K562 (cell line): ENCODE data around the gene VRK2. TPM values are rescaled to one million over a fixed set of nuclear protein-coding genes. Genes with fewer than 3 reads are reported as not detected.

Source experiments
- ATAC-seq: fragments of 200-7000 bp; cut with Tn5 transposase; 3 replicates; pipeline ENCODE4 v1.9.1; 2020; ENCODE audit warnings: moderate library complexity
- BruUV-seq: library from RNA; stranded (reverse); fragments of 400-500 nt; replicated peaks from 2 replicates; lab custom pipeline; 2021; lab: Mats Ljungman, UMichigan
- CTCF ChIA-PET: fragments of 300-600 bp; formaldehyde crosslinking; extraction: SDS; loops from one replicate; lab custom pipeline; 2021; ENCODE audit warnings: low intra/inter-chr PET ratio; lab: Yijun Ruan, JAX
- POLR2A ChIA-PET: fragments of 300-600, 350-650 bp; sonication (Branson Sonifier 250); formaldehyde crosslinking; extraction: SDS; loops from one replicate; lab custom pipeline; 2021; ENCODE audit warnings: antibody characterized with exemption, inconsistent platforms; lab: Yijun Ruan, JAX
- DNase-seq, 4 experiments: peaks; one replicate each; pipeline versions ENCODE4 v3.0.0 to v3.0.0-alpha.2; 2011 to 2018; ENCODE audit warnings: low spot score in 3 of 4, mixed read lengths in 3 of 4; ENCODE audit errors: extremely low read depth in 1 of 4
- FAIRE-seq: peaks from 2 replicates; lab custom pipeline; 2011; peaks lifted over from hg19 to GRCh38; lab: Jason Lieb, UNC
- H2AFZ ChIP-seq: 2 replicates; pipeline ENCODE4 v1.6.0; 2011; ENCODE audit warnings: low read depth, low read length, control low read depth, inconsistent platforms
- H3K27ac ChIP-seq: fragments of 200-600 bp; 3 replicates; pipeline ENCODE4 v1.8.0; 2011; ENCODE audit warnings: low read depth, mild to moderate bottlenecking, control low read depth, inconsistent platforms, low read length, moderate library complexity, mixed read lengths; ENCODE audit errors: extremely low read depth
- H3K27me3 ChIP-seq, 2 experiments: fragments of 300-600 bp in 1 of 2; 2 replicates in 1 of 2; 3 replicates in 1 of 2; pipeline versions ENCODE4 v1.6.0 to v1.8.0; 2011; ENCODE audit warnings: inconsistent platforms in 2 of 2, low read length in 2 of 2, mild to moderate bottlenecking in 1 of 2, mixed read lengths in 1 of 2, moderate library complexity in 1 of 2; ENCODE audit not compliant: control insufficient read depth in 2 of 2, insufficient read depth in 2 of 2
- H3K36me3 ChIP-seq: fragments of 300-600 bp; 3 replicates; pipeline ENCODE4 v1.8.0; 2011; ENCODE audit warnings: mild to moderate bottlenecking, low read length, inconsistent platforms; ENCODE audit not compliant: control insufficient read depth, insufficient read depth
- H3K4me1 ChIP-seq, 2 experiments: fragments of 200-600 bp in 1 of 2; replicated peaks in 1 of 2; 2 replicates in 1 of 2; 3 replicates in 1 of 2; pipeline versions ENCODE4 v1.5.1 to v1.8.0; 2011; ENCODE audit warnings: inconsistent platforms in 2 of 2, low read length in 2 of 2, mild to moderate bottlenecking in 1 of 2, mixed read lengths in 1 of 2, moderate library complexity in 1 of 2; ENCODE audit not compliant: control insufficient read depth in 2 of 2, insufficient read depth in 2 of 2
- H3K4me2 ChIP-seq: 2 replicates; pipeline ENCODE4 v1.6.1; 2011; ENCODE audit warnings: low read length, control low read depth, inconsistent platforms, mixed read lengths; ENCODE audit not compliant: insufficient read depth
- H3K4me3 ChIP-seq: fragments of 200-600 bp; sonication (generic), shearing (Covaris generic); 2 replicates; pipeline ENCODE4 v1.5.1; 2016; ENCODE audit warnings: control low read depth, inconsistent platforms
- H3K79me2 ChIP-seq: fragments of 200-600 bp; 3 replicates; pipeline ENCODE4 v1.8.0; 2011; ENCODE audit warnings: low read length, inconsistent platforms; ENCODE audit not compliant: control insufficient read depth, insufficient read depth
- H3K9ac ChIP-seq, 2 experiments: 2 replicates each; pipeline versions ENCODE4 v1.6.0 to v1.6.1; 2011; ENCODE audit warnings: low read depth in 2 of 2, low read length in 2 of 2, control low read depth in 1 of 2, inconsistent platforms in 1 of 2, mild to moderate bottlenecking in 1 of 2, mixed read lengths in 1 of 2; ENCODE audit not compliant: insufficient read depth in 1 of 2
- H3K9me1 ChIP-seq: one replicate; pipeline ENCODE4 v1.6.0; 2011; ENCODE audit warnings: inconsistent platforms, mild to moderate bottlenecking, low read length, moderate library complexity; ENCODE audit not compliant: control insufficient read depth, insufficient read depth
- H3K9me3 ChIP-seq: replicated peaks from 2 replicates; pipeline ENCODE4 v1.5.1; 2011; ENCODE audit warnings: low read depth, low read length, inconsistent platforms; ENCODE audit not compliant: control insufficient read depth, insufficient read depth
- H4K20me1 ChIP-seq: replicated peaks from 2 replicates; pipeline ENCODE4 v1.6.1; 2011; ENCODE audit warnings: low read length, inconsistent platforms, mixed read lengths; ENCODE audit not compliant: control insufficient read depth, insufficient read depth
- HMG20A ChIP-seq: fragments of 450-650 bp; formaldehyde crosslinking; conservative IDR thresholded peaks from 2 replicates; pipeline ENCODE4 v1.4.0; 2020; ENCODE audit warnings: mild to moderate bottlenecking, mixed read lengths
- IRF2 ChIP-seq: sonication (generic); formaldehyde crosslinking; IDR thresholded peaks from 2 replicates; pipeline ENCODE4 v1.8.1; 2022; ENCODE audit warnings: mild to moderate bottlenecking, missing genetic modification reagents
- KLF6 ChIP-seq: fragments of 250-450 bp; sonication (Bioruptor Pico); IDR thresholded peaks from 2 replicates; pipeline ENCODE4 v1.4.0; 2020; ENCODE audit warnings: mild to moderate bottlenecking, moderate library complexity, borderline replicate concordance
- NEUROD1 ChIP-seq: fragments of 150-350 bp; IDR thresholded peaks from 2 replicates; pipeline ENCODE4 v1.6.1; 2014; ENCODE audit warnings: borderline replicate concordance, low read length, low read depth; ENCODE audit not compliant: partially characterized antibody
- RNF2 ChIP-seq: sonication (generic); IDR thresholded peaks from 2 replicates; pipeline ENCODE4 v1.6.1; 2016
- SAFB ChIP-seq: fragments of 200-400 bp; formaldehyde crosslinking; IDR thresholded peaks from 2 replicates; pipeline ENCODE4 v1.6.1; 2017; ENCODE audit warnings: low read depth, low read length, borderline replicate concordance
- ZNF12 ChIP-seq: sonication (generic); formaldehyde crosslinking; IDR thresholded peaks from 2 replicates; pipeline ENCODE4 v1.4.0; 2020; ENCODE audit warnings: mild to moderate bottlenecking, missing genetic modification reagents
- ZNF507 ChIP-seq: conservative IDR thresholded peaks from 2 replicates; pipeline ENCODE4 v1.6.1; 2017; ENCODE audit warnings: missing genetic modification characterization, missing compliant biosample characterization
- ZNF76 ChIP-seq: fragments of 250-450 bp; sonication (Bioruptor Pico); IDR thresholded peaks from 2 replicates; pipeline ENCODE4 v1.4.0; 2020; ENCODE audit warnings: mild to moderate bottlenecking, moderate library complexity, borderline replicate concordance
- ZNF766 ChIP-seq: fragments of 200-800 bp; sonication (Bioruptor generic); conservative IDR thresholded peaks from 2 replicates; pipeline ENCODE4 v1.6.1; 2016; ENCODE audit warnings: missing genetic modification characterization, missing compliant biosample characterization
- ZNF830 ChIP-seq: fragments of 250-450 bp; sonication (Bioruptor Pico); IDR thresholded peaks from 2 replicates; pipeline ENCODE4 v1.5.0; 2021; ENCODE audit warnings: mild to moderate bottlenecking
- WGBS: fragments of 100-300 bp; shearing (Covaris generic); methylation state at CpG from one replicate; pipeline ENCODE4 v1.1.6; 2016; ENCODE audit warnings: low coverage, mixed read lengths; ENCODE audit not compliant: insufficient coverage; ENCODE audit errors: missing lambda C conversion rate; 5-methylcytosine and 5-hydroxymethylcytosine counted together
- in situ Hi-C: fragments of 300-500 bp; cut with MboI; formaldehyde crosslinking; loops from 4 replicates; pipeline ENCODE4 v1.15.0; 2018; ENCODE audit warnings: inconsistent platforms, mixed read lengths
- intact Hi-C: fragments of 100-400 bp; cut with micrococcal nuclease; formaldehyde crosslinking; loops from 2 replicates; pipeline ENCODE4 v1.14.2; 2022
- polyA plus RNA-seq, 8 experiments: library from polyadenylated mRNA; depleted of rRNA in 4 of 8; stranded (reverse) in 5 of 8; unstranded in 3 of 8; fragments of >200 nt; fragmentation: Nextera tagmentation in 2 of 8; fragmentation: Illumina TruSeq in 1 of 8; extraction: Ambion mirVana in 2 of 8; extraction: Trizol in 1 of 8; gene quantifications; 2 replicates each; pipeline versions ENCODE4 v1.2.1 to v1.2.3, GENCODE V29; 2011 to 2014; ENCODE audit warnings: inconsistent platforms in 1 of 8, missing spikeins in 1 of 8
- total RNA-seq, 7 experiments: library from RNA; depleted of rRNA in 6 of 7; stranded (reverse); fragments of >200 nt in 6 of 7; fragmentation: Illumina TruSeq in 2 of 7; extraction: Trizol in 2 of 7; gene quantifications; 2 replicates each; pipeline versions ENCODE4 v1.2.1 to v1.2.3, GENCODE V29; 2011 to 2021; ENCODE audit warnings: low replicate concordance in 1 of 7
- TF ChIP-seq, protein P1 (sequence below): sonication (generic); formaldehyde crosslinking; IDR thresholded peaks from 2 replicates; pipeline ENCODE4 v1.8.0; 2022; ENCODE audit warnings: mild to moderate bottlenecking, missing genetic modification reagents
- TF ChIP-seq, protein P2 (sequence below): fragments of 450-650 bp; IDR thresholded peaks from 2 replicates; pipeline ENCODE4 v1.6.1; 2016; ENCODE audit warnings: low read depth, mild to moderate bottlenecking, moderate library complexity

Gene VRK2
- total and polyA plus RNA-seq, 9 of the 15 experiments (the other 6 are each of a cell fraction or from before 2014, with no cell fraction given): 22.6 to 49.2 (median 36.2) TPM

DNA sequence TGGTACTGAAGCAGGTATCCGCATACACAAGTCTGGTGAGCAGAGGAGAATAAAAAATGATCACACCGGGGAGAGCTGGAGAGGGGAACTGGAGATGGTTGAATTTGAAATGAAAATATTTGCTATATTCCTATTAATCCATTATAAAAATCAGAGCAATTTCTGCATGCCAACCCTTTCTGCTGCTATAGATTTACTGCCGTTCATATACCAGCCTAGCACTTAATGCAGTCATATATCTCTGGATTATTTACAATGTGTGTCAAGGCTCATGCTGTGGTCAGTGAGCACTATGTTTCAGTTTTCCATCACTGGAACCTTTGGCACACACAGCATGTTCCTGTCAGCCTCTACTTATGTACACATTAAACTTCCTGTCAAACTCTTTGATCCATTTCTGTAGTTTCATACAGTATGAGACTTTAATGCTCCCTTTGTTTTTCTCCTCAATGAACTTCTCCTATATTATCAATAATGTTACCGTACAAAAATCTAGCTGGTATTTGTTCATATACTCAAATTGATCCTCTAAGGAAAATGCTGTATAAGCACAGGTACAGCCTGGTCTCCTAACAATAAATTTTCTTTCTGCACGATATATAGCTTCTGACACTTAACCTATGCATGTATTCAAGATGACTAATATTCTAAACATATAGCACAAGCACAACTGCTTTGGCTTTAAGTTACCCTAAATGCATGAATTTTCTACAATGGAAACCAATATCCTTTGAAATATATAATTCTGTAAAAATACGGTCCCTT, 157.8 kb downstream of the VRK2 start (continued):
- no peak for TF ChIP-seq ZNF830
- no peak for TF ChIP-seq IRF2 (CRISPR knock-in tag)
- no peak for TF ChIP-seq KLF6 (CRISPR knock-in tag)

DNA sequence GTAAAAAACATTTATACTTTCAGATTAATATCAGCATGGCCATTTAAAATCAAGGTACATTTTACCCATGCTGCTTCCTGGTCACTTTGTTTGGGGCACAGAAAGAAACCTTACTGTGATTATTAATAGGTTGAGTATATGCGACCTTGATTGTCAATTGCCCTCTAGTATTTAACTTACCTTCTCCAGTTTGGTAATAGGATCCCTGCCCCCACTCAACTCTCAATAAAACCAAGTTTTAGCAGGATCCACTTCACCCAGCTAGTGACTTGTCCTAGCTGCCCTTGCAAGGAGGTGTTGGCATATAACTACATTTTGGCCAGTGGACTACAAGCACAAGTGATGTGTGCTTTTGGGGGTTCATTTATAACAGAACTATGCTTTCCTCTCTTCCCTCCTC, 160.2 kb downstream of the VRK2 start:
- TF ChIP-seq SAFB (no peak), NEUROD1 (no peak), HMG20A (CRISPR knock-in tag) (no peak), ZNF76 (CRISPR knock-in tag) (no peak), ZNF507 (tag) (no peak), ZNF766 (CRISPR knock-in tag) (no peak), RNF2 (no peak), ZNF12 (CRISPR knock-in tag) (no peak)
- TF ChIP-seq, protein P1, sequence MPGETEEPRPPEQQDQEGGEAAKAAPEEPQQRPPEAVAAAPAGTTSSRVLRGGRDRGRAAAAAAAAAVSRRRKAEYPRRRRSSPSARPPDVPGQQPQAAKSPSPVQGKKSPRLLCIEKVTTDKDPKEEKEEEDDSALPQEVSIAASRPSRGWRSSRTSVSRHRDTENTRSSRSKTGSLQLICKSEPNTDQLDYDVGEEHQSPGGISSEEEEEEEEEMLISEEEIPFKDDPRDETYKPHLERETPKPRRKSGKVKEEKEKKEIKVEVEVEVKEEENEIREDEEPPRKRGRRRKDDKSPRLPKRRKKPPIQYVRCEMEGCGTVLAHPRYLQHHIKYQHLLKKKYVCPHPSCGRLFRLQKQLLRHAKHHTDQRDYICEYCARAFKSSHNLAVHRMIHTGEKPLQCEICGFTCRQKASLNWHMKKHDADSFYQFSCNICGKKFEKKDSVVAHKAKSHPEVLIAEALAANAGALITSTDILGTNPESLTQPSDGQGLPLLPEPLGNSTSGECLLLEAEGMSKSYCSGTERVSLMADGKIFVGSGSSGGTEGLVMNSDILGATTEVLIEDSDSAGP (CRISPR knock-in tag): no peak
- TF ChIP-seq, protein P2, sequence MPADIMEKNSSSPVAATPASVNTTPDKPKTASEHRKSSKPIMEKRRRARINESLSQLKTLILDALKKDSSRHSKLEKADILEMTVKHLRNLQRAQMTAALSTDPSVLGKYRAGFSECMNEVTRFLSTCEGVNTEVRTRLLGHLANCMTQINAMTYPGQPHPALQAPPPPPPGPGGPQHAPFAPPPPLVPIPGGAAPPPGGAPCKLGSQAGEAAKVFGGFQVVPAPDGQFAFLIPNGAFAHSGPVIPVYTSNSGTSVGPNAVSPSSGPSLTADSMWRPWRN: no peak
- H3K4me2 ChIP-seq: no peak overlapping the region
- H3K4me3 ChIP-seq: no peak overlapping the region
- H3K4me1 ChIP-seq: no peaks in the 10 kb centered on the region
- ATAC-seq (no peak; the same call in 2 of the 3 replicates), FAIRE-seq (no peak), DNase-seq (no peak)
- WGBS: 85% methylated on average over 1 of the region's 1 CpG
- H2AFZ ChIP-seq: no peak overlapping the region
- POLR2A ChIA-PET: interaction anchor here (0.7 kb wide), 1 partner anchor 48 kb away, joined by 3 read pairs; no protein-coding TSS in a partner anchor
- H3K79me2 ChIP-seq: no peaks in the 10 kb centered on the region
- H3K36me3 ChIP-seq: peaks cover 45% of the 10 kb centered on the region; the same call in 2 of the 3 replicates
- no TSS peak for BruUV-seq
- no peaks in the 10 kb centered on the region for H3K9me1 ChIP-seq
- CTCF ChIA-PET: no interaction called here
- H3K9me3 ChIP-seq: peaks cover 4% of the 10 kb centered on the region; the same call in 1 of the 2 replicates
- intact Hi-C loops (no loop called here), in situ Hi-C loops (no loop called here)
- H3K27me3 ChIP-seq: no peaks in the 10 kb centered on the region
- H3K27ac ChIP-seq: no peak overlapping the region
- H4K20me1 ChIP-seq: no peaks in the 10 kb centered on the region
- no peak overlapping the region for H3K9ac ChIP-seq
